Hepatocyte (in vitro differentiated cells): ENCODE data around the gene ALDH1A1.

ENCODE experiments used
- EZH2 ChIP-seq: fragments of 200-600 bp; sonication (generic); IDR thresholded peaks from 2 replicates; pipeline ENCODE4 v1.6.1; 2016; ENCODE audit warnings: antibody characterized with exemption, mild to moderate bottlenecking, borderline replicate concordance
- EZH2phosphoT487 ChIP-seq: fragments of 200-600 bp; sonication (generic); IDR thresholded peaks from one replicate; pipeline ENCODE4 v1.6.1; 2018; ENCODE audit warnings: antibody characterized with exemption, mild to moderate bottlenecking, low read depth, moderate library complexity; ENCODE audit not compliant: unreplicated experiment, severe bottlenecking
- TF ChIP-seq, protein P1 (sequence below): fragments of 200-600 bp; sonication (generic); IDR thresholded peaks from 2 replicates; pipeline ENCODE4 v1.5.1; 2016; ENCODE audit warnings: antibody characterized with exemption, mild to moderate bottlenecking; ENCODE audit not compliant: poor library complexity

- TF ChIP-seq, protein P1, sequence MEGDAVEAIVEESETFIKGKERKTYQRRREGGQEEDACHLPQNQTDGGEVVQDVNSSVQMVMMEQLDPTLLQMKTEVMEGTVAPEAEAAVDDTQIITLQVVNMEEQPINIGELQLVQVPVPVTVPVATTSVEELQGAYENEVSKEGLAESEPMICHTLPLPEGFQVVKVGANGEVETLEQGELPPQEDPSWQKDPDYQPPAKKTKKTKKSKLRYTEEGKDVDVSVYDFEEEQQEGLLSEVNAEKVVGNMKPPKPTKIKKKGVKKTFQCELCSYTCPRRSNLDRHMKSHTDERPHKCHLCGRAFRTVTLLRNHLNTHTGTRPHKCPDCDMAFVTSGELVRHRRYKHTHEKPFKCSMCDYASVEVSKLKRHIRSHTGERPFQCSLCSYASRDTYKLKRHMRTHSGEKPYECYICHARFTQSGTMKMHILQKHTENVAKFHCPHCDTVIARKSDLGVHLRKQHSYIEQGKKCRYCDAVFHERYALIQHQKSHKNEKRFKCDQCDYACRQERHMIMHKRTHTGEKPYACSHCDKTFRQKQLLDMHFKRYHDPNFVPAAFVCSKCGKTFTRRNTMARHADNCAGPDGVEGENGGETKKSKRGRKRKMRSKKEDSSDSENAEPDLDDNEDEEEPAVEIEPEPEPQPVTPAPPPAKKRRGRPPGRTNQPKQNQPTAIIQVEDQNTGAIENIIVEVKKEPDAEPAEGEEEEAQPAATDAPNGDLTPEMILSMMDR = no peak
- TF ChIP-seq EZH2 = no peak
- TF ChIP-seq EZH2phosphoT487 = no peak
These were observed 78.5 kb downstream of the ALDH1A1 start for GRCh38 chr9:72874344-72874743.
